Uterine smooth muscle cell (primary cell): Measurements from ENCODE around the gene IL1RN. TPM values are rescaled to one million over a fixed set of nuclear protein-coding genes. Genes with fewer than 3 reads are reported as not detected.

Source experiments
- total RNA-seq: library from RNA; depleted of rRNA; stranded (reverse); fragments of >200 nt; gene quantifications from 2 replicates; pipeline ENCODE4 v1.2.3, GENCODE V29; 2014

Gene IL1RN
- total RNA-seq, result not detected in 2 replicates

GRCh38 chr2:113126845-113127645, at the start of gene IL1RN:
IL1RN (plus strand) TSS chr2:113127598; CDS start chr2:113127625, 27 bp downstream.

GRCh38 chr2:113173542-113174375, 46.4 kb downstream of the IL1RN start, which contains the start of gene PSD4:
PSD4 (plus strand) TSS chr2:113173971; CDS start chr2:113182457, 8,486 bp downstream.

Other genes with a start within 250 kb of the IL1RN start
- gene IL37, start 216.4 kb upstream of the IL1RN start, total RNA-seq, result 0.22 TPM in 1 of 2 replicates, not detected in the other
- not detected in 2 replicates for gene IL36G, start 149.6 kb upstream of the IL1RN start, total RNA-seq
- not detected in 2 replicates for gene IL36A, start 122.1 kb upstream of the IL1RN start, total RNA-seq
- gene IL36B, start 74.7 kb upstream of the IL1RN start, total RNA-seq, result not detected in 2 replicates
- gene IL36RN, start 68.4 kb upstream of the IL1RN start, total RNA-seq, result under 0.01 TPM in 1 of 2 replicates, not detected in the other
- gene IL1F10, start 59.6 kb upstream of the IL1RN start, total RNA-seq, result not detected in 2 replicates
- 5.1 and 10.0 TPM in 2 replicates for gene PSD4, start 46.4 kb downstream of the IL1RN start, total RNA-seq
- 0.12 and 0.89 TPM in 2 replicates for gene PAX8, start 151.3 kb downstream of the IL1RN start, total RNA-seq